Activated T-cell treated with anti-CD3 and anti-CD28 coated beads for 1 hour (primary cell): ENCODE data around the gene CDKN1A.

ENCODE experiments used
- DNase-seq: peaks from one replicate; pipeline ENCODE4 v3.0.0-alpha.2; 2020; ENCODE audit warnings: low read depth

CDKN1A gene

DNA sequence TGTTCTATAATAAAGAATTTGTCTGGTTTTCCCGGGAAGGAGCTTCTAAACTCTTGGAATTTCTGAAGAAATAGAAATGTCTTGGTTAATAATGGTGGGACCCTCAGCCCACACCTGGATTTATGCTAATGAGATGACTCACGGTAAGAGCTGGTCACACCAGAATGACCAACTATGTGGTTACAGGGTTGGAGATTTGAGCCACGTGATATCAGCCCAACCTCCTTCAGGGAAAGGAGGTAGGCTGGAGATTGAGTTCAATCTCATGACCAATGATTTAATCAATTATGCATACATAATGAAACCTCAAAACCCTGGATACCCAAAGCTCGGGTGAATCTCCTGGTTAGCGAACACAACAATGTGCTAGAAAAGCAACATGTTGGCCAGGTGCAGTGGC is 22.1 kb upstream of the CDKN1A start:
- DNase-seq = no peak

- no peak for DNase-seq
Measured at GRCh38 chr6:36657271-36657670, 21.2 kb upstream of the CDKN1A start.

DNA sequence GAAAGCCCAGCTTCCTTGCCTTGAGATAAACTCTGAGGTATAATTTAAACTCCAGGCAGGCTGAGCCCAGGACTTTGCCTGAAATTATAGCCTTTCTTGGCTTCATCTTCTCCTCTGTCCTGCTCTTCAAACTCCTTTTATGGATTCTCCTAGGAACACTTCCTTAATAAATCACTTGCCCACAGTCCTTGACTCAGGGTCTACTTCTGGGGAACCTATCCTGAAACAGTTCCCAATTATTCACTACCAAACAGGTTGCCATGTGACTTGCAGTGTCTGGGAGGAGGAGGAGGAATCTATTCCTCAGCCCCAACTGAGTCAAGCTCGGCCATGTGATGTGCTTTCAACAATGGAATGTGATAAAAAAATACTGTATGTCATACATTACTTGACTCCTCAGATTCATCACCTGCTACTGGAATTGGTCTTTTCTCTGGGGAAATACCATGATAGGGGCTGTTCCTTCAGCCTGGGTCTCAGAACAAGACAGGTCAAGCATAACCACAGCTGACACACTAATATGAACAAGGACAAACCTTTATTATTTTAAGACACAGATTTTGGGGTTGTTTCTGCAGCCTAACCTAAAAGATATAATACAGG is 20.5 kb upstream of the CDKN1A start:
- DNase-seq = no peak

GRCh38 chr6:36659271-36659670 is 19.2 kb upstream of the CDKN1A start:
- no peak for DNase-seq

DNA sequence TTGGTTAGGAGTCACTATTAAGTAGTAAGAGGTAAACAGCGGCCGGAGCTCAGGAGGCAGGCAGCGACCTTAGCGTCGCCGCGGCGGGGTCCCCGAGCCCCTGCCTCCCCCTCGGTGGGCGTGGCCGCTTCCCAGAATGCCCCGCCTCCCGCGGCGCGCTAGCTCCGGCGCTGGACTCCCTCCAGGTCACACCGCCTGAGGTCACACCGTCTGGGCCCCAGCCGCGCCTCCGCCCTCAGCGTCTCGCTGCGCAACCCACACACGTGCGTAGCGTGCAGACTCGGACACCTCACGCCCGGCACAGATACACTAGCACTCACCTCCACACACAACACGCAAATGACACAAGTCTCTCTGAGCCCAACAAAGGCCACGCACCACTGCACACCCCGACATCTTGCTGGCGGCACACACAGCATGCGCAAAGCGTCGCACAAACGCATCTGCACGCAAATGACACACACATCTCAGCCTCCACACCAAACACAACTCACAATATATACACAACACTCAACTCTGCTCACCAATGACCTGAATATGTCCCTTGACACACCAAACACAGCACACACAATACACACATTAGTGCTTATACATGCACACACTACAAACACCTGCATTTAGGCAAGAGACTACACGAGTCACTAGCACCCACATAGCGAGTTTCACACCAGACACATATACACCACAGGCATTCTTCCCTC is 17.6 kb upstream of the CDKN1A start:
- DNase-seq = no peak

DNA sequence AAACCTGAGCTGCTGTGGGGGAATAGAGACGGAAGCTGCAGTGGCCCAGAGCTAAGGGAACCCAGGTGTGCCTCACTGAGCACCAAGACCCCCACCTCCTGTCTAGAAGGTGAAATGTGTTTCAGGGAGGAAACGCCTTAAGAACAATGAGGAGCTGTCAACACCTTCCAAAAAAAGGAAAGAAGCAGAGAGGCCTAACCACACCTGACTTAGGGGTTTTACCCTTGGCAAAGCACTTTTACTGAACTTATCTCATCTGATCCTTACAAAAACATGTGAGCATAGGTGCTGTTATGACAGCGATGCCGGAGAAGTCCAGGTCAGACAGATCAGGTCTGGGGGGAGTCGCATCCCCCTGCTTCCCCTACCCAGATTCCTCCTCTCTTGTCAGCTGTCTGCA is 16.1 kb upstream of the CDKN1A start:
- no peak for DNase-seq

GRCh38 chr6:36662827-36663256 is 15.7 kb upstream of the CDKN1A start:
- no peak for DNase-seq

GRCh38 chr6:36663504-36664446 is 14.7 kb upstream of the CDKN1A start:
- DNase-seq = no peak

GRCh38 chr6:36665180-36665579 is 13.3 kb upstream of the CDKN1A start:
- DNase-seq = no peak

GRCh38 chr6:36666287-36666686 is 12.2 kb upstream of the CDKN1A start:
- no peak for DNase-seq

DNA sequence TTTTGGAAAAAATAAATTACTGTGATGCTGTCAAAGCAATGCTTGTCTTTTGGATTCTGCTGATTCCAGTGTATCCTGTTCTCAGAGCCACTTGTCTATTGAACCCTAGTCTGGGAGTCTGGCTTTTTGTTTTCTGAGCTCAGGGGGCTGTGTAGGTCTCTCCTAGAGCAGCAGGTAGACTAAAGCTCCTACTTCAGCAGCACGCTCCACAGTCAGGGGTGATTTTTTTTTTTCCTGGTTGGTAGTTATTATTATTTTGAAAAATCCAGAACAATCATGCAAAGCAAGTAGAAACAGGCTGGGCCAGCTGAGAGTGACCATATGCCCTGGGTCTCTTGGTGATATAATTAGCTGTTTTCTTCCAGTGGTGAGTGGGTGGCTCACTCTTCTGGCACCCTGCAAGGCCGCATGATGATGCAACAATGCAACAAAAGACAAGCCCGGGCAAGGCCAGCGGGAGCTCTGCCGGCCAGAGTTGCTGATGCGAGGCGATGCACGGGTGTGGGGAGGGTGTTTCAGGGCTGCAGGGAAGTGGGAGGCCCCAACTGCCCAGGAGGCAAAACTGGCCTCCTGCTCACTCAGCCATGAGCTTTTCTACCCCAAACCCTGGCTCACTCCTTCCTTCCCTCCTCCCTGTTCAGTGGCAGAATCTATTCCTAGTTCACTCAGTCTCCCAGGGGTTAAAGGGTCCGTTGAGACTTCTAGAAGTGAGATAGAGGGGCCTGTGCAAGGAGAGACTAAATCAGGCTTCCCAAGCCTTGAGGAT is 11.5 kb upstream of the CDKN1A start:
- DNase-seq = no peak

GRCh38 chr6:36668591-36668990 is 9.9 kb upstream of the CDKN1A start:
- DNase-seq = no peak

- no peak for DNase-seq
Measured at GRCh38 chr6:36669002-36669401, 9.5 kb upstream of the CDKN1A start.

DNA sequence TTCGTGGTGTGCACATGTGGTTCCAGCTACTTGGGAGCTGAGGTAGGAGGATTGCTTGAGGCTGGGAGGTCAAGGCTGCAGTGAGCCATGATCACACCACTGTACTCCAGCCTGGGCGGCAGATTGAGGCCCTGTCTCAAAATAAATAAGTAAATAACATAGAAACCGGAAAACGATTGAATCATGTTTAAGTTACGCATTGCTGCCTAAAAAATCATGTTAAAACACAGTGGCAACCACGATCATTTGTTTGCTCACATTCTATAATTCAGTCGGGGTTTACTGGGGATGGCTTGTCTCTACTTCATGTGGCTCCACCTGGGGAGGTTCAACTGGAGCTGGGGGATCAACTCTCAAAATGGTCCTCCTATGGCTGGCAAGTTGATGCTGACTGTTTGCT is 8.2 kb upstream of the CDKN1A start:
- no peak for DNase-seq

- no peak for DNase-seq
Measured at GRCh38 chr6:36671687-36672375, 6.7 kb upstream of the CDKN1A start.

DNA sequence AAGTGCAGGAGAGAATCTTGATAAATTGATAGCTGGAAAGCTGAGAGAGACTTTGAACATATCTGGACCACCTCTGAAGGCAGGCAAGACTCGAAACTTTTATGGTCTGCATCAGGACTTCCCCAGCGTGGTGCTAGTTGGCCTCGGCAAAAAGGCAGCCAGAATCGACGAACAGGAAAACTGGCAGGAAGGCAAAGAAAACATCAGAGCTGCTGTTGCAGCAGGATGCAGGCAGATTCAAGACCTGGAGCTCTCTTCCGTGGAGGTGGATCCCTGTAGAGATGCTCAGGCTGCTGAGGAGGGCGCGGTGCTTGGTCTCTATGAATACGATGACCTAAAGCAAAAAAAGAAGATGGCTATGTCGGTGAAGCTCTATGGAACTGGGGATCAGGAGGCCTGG is 4.6 kb upstream of the CDKN1A start:
- no peak for DNase-seq

DNA sequence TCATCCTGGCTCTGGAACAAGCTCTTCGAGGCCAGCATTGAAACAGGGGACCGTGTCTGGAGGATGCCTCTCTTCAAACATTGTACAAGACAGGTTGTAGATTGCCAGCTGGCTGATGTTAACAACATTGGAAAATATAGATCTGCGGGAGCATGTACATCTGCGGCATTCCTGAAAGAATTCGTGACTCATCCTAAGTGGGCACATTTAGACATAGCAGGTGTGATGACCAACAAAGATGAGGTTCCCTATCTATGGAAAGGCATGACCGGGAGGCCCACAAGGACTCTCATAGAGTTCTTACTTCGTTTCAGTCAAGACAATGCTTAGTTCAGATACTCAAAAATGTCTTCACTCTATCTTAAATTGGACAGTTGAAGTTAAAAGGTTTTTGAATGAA is 3.6 kb upstream of the CDKN1A start:
- no peak for DNase-seq

DNA sequence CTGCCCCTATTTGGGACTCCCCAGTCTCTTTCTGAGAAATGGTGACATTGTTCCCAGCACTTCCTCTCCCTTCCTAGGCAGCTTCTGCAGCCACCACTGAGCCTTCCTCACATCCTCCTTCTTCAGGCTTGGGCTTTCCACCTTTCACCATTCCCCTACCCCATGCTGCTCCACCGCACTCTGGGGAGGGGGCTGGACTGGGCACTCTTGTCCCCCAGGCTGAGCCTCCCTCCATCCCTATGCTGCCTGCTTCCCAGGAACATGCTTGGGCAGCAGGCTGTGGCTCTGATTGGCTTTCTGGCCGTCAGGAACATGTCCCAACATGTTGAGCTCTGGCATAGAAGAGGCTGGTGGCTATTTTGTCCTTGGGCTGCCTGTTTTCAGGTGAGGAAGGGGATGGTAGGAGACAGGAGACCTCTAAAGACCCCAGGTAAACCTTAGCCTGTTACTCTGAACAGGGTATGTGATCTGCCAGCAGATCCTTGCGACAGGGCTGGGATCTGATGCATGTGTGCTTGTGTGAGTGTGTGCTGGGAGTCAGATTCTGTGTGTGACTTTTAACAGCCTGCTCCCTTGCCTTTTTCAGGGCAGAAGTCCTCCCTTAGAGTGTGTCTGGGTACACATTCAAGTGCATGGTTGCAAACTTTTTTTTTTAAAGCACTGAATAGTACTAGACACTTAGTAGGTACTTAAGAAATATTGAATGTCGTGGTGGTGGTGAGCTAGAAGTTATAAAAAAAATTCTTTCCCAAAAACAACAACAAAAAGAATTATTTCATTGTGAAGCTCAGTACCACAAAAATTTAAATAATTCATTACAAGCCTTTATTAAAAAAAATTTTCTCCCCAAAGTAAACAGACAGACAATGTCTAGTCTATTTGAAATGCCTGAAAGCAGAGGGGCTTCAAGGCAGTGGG is 2.1 kb upstream of the CDKN1A start:
- DNase-seq = no peak

DNA sequence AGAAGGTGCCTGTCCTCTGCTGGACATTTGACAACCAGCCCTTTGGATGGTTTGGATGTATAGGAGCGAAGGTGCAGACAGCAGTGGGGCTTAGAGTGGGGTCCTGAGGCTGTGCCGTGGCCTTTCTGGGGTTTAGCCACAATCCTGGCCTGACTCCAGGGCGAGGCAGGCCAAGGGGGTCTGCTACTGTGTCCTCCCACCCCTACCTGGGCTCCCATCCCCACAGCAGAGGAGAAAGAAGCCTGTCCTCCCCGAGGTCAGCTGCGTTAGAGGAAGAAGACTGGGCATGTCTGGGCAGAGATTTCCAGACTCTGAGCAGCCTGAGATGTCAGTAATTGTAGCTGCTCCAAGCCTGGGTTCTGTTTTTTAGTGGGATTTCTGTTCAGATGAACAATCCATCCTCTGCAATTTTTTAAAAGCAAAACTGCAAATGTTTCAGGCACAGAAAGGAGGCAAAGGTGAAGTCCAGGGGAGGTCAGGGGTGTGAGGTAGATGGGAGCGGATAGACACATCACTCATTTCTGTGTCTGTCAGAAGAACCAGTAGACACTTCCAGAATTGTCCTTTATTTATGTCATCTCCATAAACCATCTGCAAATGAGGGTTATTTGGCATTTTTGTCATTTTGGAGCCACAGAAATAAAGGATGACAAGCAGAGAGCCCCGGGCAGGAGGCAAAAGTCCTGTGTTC is 1.3 kb upstream of the CDKN1A start:
- DNase-seq = no peak
